Measurements from ENCODE around the gene SERPINB4. TPM values are rescaled to one million over a fixed set of nuclear protein-coding genes. Genes with fewer than 3 reads are reported as not detected.

The SERPINB4 gene
- polyA plus RNA-seq, 1 donor from 2014 or later = not detected

GRCh38 chr18:63603772-63604171 lies 40.3 kb downstream of the SERPINB4 start:
- Mint-ChIP-seq H3K36me3 (no peaks in the 10 kb centered on the region), H3K4me3 (no peak overlapping the region), H3K27ac (no peak overlapping the region), H3K9me3 (peaks cover 0 to 4% (median 0%) of the 10 kb centered on the region in 3 donors), H3K27me3 (peaks cover 4% of the 10 kb centered on the region), H3K4me1 (no peaks in the 10 kb centered on the region)

DNA sequence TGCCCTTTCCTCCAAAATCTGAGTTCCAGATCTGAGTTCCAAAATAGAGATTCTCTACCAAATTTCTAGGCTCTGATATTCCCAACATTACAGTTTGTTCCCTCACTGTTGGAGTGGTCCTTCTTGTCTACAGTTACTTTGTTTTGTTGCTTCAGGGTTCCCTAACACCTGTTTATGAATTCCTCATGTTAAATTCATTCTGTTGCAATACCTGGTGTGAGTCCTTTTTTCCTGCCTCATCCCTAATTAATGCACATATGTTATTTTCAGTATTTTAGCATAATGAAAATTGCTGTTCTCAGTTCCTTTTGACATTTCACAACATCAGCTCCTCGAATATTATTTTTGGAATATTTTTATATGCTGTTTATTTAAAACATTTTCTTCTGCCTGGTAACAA lies 40.7 kb downstream of the SERPINB4 start:
- Mint-ChIP-seq H3K4me3 (no peak overlapping the region), H3K4me1 (no peaks in the 10 kb centered on the region), H3K27ac (no peak overlapping the region), H3K9me3 (peaks cover 0 to 4% (median 0%) of the 10 kb centered on the region in 3 donors), H3K36me3 (no peaks in the 10 kb centered on the region), H3K27me3 (peaks cover 4% of the 10 kb centered on the region)

DNA sequence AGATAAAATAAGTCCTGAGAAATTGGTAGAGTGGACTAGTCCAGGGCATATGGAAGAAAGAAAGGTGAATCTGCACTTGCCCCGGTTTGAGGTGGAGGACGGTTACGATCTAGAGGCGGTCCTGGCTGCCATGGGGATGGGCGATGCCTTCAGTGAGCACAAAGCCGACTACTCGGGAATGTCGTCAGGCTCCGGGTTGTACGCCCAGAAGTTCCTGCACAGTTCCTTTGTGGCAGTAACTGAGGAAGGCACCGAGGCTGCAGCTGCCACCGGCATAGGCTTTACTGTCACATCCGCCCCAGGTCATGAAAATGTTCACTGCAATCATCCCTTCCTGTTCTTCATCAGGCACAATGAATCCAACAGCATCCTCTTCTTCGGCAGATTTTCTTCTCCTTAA lies 47.1 kb downstream of the SERPINB4 start:
- H3K4me3 Mint-ChIP-seq = no peak overlapping the region
- no peaks in the 10 kb centered on the region for H3K4me1 Mint-ChIP-seq
- H3K9me3 Mint-ChIP-seq = no peaks in the 10 kb centered on the region
- H3K36me3 Mint-ChIP-seq = no peaks in the 10 kb centered on the region
- H3K27ac Mint-ChIP-seq = no peak overlapping the region
- H3K27me3 Mint-ChIP-seq = no peaks in the 10 kb centered on the region

DNA sequence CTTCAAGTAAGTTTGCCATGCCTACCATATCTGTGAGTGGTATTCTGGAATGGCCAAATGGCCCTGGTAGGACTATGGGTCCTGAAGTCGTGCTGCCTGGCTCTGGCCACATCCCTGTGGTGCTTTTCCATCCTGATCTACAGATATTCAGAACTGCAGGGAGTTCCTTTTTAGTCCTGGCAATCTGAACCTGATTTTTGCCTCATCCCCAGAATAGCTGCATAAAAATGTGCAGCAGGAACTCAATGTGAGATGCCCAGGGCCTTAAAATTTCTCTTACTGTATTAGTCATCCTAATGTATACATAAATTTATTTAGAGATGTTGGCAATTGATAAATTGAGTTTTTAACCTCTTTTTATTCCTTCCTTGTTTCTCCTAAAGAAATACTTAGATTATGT lies 51.6 kb downstream of the SERPINB4 start:
- no peaks in the 10 kb centered on the region for H3K36me3 Mint-ChIP-seq
- no peak overlapping the region for H3K27ac Mint-ChIP-seq
- no peaks in the 10 kb centered on the region for H3K27me3 Mint-ChIP-seq
- no peaks in the 10 kb centered on the region for H3K9me3 Mint-ChIP-seq
- no peaks in the 10 kb centered on the region for H3K4me1 Mint-ChIP-seq
- H3K4me3 Mint-ChIP-seq = no peak overlapping the region

- Mint-ChIP-seq H3K4me1 (no peaks in the 10 kb centered on the region), H3K27me3 (no peaks in the 10 kb centered on the region), H3K4me3 (no peak overlapping the region), H3K27ac (no peak overlapping the region), H3K36me3 (no peaks in the 10 kb centered on the region), H3K9me3 (no peaks in the 10 kb centered on the region)
Measured at GRCh38 chr18:63591725-63592124, 52.3 kb downstream of the SERPINB4 start.

DNA sequence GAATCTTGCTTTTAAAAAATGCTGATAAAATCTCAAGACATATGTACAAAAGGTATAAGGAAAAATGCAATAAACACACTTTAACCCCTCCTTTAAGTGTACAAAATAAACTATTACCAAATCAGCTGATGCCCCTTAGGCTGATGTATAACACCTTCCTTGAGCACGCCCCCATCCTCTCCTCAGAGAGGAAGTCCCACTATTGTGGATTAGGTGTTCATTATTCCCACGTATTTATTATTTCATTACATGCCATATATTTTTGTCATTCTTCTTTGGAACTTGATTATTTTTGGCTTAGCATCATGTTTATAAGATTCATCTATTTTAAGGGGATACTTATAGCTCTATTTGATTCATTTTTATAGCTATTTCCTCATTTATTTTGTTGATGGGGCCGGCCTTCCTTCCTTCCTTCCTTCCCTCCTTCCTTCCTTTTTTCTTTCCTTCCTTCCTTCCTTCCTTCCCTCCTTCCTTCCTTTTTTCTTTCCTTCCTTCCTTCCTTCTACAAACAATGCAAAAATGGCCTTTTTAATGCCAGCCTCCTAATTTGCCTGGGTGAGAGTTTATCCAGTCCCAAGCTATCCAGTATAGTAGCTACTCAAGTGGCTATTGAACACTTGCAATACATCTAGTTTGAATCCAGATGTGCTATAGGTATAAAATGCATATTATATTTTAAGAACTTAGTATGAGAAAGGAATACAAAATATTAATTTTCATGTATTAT lies 52.9 kb downstream of the SERPINB4 start:
- Mint-ChIP-seq H3K9me3 (no peaks in the 10 kb centered on the region), H3K4me1 (no peaks in the 10 kb centered on the region), H3K27ac (no peak overlapping the region), H3K27me3 (no peaks in the 10 kb centered on the region), H3K4me3 (peak overlapping the region in 1 of 4 donors; percentile 27), H3K36me3 (no peaks in the 10 kb centered on the region)

GRCh38 chr18:63590373-63590772 lies 53.7 kb downstream of the SERPINB4 start:
- Mint-ChIP-seq H3K4me1 (no peaks in the 10 kb centered on the region), H3K9me3 (no peaks in the 10 kb centered on the region), H3K36me3 (no peaks in the 10 kb centered on the region), H3K27me3 (peaks cover 4% of the 10 kb centered on the region), H3K27ac (no peak overlapping the region), H3K4me3 (no peak overlapping the region)

DNA sequence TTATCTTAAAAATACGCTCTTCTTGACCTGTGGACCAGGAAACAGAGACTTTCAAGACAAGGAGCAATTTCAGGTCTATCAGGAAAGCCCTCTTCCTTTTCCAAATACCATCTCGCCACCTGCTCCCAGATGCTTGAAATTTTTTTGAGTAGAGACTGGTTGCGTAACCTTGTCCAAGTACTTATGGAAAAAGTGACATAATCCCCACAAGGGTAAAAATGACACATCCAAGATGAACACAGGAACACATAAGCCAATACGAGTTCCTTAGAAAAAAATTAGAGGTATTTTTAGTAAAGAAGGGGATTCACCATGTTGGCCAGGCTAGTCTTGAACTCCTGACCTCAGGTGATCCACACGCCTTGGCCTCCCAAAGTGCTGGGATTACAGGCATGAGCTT lies 55.1 kb downstream of the SERPINB4 start:
- Mint-ChIP-seq H3K9me3 (no peaks in the 10 kb centered on the region), H3K27me3 (peaks cover 8% of the 10 kb centered on the region), H3K27ac (no peak overlapping the region), H3K4me3 (no peak overlapping the region), H3K4me1 (no peaks in the 10 kb centered on the region), H3K36me3 (no peaks in the 10 kb centered on the region)

Other genes with a start within 250 kb of the SERPINB4 start
- gene VPS4B, start 221.8 kb downstream of the SERPINB4 start, polyA plus RNA-seq = 66.0 TPM
- not detected for gene SERPINB5, start 167.3 kb downstream of the SERPINB4 start, polyA plus RNA-seq
- gene SERPINB12, start 101.9 kb downstream of the SERPINB4 start, polyA plus RNA-seq = not detected
- not detected for gene SERPINB13, start 56.9 kb downstream of the SERPINB4 start, polyA plus RNA-seq
- gene SERPINB3, start 17.6 kb upstream of the SERPINB4 start, polyA plus RNA-seq = not detected
- gene SERPINB11, start 58.7 kb upstream of the SERPINB4 start, polyA plus RNA-seq = not detected
- not detected for gene SERPINB7, start 131.2 kb upstream of the SERPINB4 start, polyA plus RNA-seq
- not detected for gene SERPINB2, start 243.4 kb upstream of the SERPINB4 start, polyA plus RNA-seq

Data from IgD-negative memory B cell (primary cell).